GM23248 (cell line): ENCODE measurements around the gene TDRD6. TPM values are rescaled to one million over a fixed set of nuclear protein-coding genes. Genes with fewer than 3 reads are reported as not detected.
A peak's percentile ranks its signal among the peaks of the same experiment; 100 is the strongest.
"Not testable (repeated sequence)": the region's sequence is repeated elsewhere in the genome, so short reads cannot be mapped to it uniquely, and the experiment has no call there.

ENCODE experiments used
- DNase-seq: peaks from one replicate; pipeline ENCODE4 v3.0.0-alpha.2; 2015
- H2AFZ ChIP-seq: fragments of 200-600 bp; sonication (generic); 2 replicates; pipeline ENCODE4 v1.6.1; 2016; ENCODE audit warnings: antibody characterized with exemption
- H3F3A ChIP-seq: fragments of 200-600 bp; sonication (generic); 2 replicates; pipeline ENCODE4 v1.6.1; 2016; ENCODE audit warnings: mild to moderate bottlenecking, antibody characterized with exemption, mixed run types; ENCODE audit not compliant: insufficient read depth
- H3K27ac ChIP-seq: fragments of 200-600 bp; sonication (generic); 2 replicates; pipeline ENCODE4 v1.5.1; 2016; ENCODE audit warnings: mild to moderate bottlenecking
- H3K27me3 ChIP-seq: fragments of 200-600 bp; sonication (generic); replicated peaks from 2 replicates; pipeline ENCODE4 v1.6.1; 2016; ENCODE audit warnings: mild to moderate bottlenecking; ENCODE audit not compliant: insufficient read depth
- H3K36me3 ChIP-seq: fragments of 200-600 bp; sonication (generic); 2 replicates; pipeline ENCODE4 v1.6.1; 2016; ENCODE audit warnings: low read depth, mild to moderate bottlenecking
- H3K4me1 ChIP-seq: fragments of 200-600 bp; sonication (generic); 2 replicates; pipeline ENCODE4 v1.6.1; 2016; ENCODE audit warnings: mild to moderate bottlenecking; ENCODE audit not compliant: insufficient read depth
- H3K4me2 ChIP-seq: fragments of 200-600 bp; sonication (generic); one replicate; pipeline ENCODE4 v1.6.1; 2016; ENCODE audit warnings: mild to moderate bottlenecking; ENCODE audit not compliant: unreplicated experiment
- H3K4me3 ChIP-seq: fragments of 200-600 bp; sonication (generic); 2 replicates; pipeline ENCODE4 v1.5.1; 2016; ENCODE audit warnings: mild to moderate bottlenecking
- H3K79me2 ChIP-seq: fragments of 200-600 bp; sonication (generic); 2 replicates; pipeline ENCODE4 v1.6.1; 2016; ENCODE audit warnings: mild to moderate bottlenecking; ENCODE audit not compliant: insufficient read depth
- H3K9ac ChIP-seq: fragments of 200-600 bp; sonication (generic); 2 replicates; pipeline ENCODE4 v1.6.1; 2016; ENCODE audit warnings: mild to moderate bottlenecking
- H3K9me2 ChIP-seq: fragments of 200-600 bp; sonication (generic); 2 replicates; pipeline ENCODE4 v1.6.1; 2016; ENCODE audit warnings: mixed run types, mild to moderate bottlenecking, moderate library complexity; ENCODE audit not compliant: insufficient read depth
- H3K9me3 ChIP-seq: fragments of 200-600 bp; sonication (generic); one replicate; pipeline ENCODE4 v1.6.1; 2017; ENCODE audit warnings: low read depth
- H4K20me1 ChIP-seq: fragments of 200-600 bp; sonication (generic); 2 replicates; pipeline ENCODE4 v1.6.0; 2016; ENCODE audit not compliant: insufficient read depth
- EZH2 ChIP-seq: fragments of 200-600 bp; sonication (generic); IDR thresholded peaks from 2 replicates; pipeline ENCODE4 v1.6.1; 2018; ENCODE audit warnings: antibody characterized with exemption, mild to moderate bottlenecking; ENCODE audit not compliant: insufficient read depth, poor library complexity, severe bottlenecking
- EZH2phosphoT487 ChIP-seq: fragments of 200-600 bp; sonication (generic); IDR thresholded peaks from 2 replicates; pipeline ENCODE4 v1.6.1; 2018; ENCODE audit warnings: antibody characterized with exemption, moderate library complexity, mild to moderate bottlenecking, low read depth; ENCODE audit not compliant: insufficient read depth
- WGBS, 2 experiments: methylation state at CpG; one replicate each; pipeline ENCODE4 v1.1.6; 2015 to 2017; ENCODE audit warnings: low lambda C conversion rate in 2 of 2, low coverage in 1 of 2; ENCODE audit errors: missing lambda C conversion rate in 2 of 2; 5-methylcytosine and 5-hydroxymethylcytosine counted together
- in situ Hi-C: fragments of 300-500 bp; cut with MboI; formaldehyde crosslinking; loops from 2 replicates; pipeline ENCODE4 v1.15.0; 2020
- polyA plus RNA-seq: library from polyadenylated mRNA; unstranded; fragments of >200 nt; fragmentation: Nextera tagmentation; extraction: Ambion mirVana; gene quantifications from 2 replicates; pipeline ENCODE4 v1.2.1, GENCODE V29; 2016
- total RNA-seq: library from RNA; depleted of rRNA; stranded (reverse); fragments of >200 nt; shearing (Covaris generic); gene quantifications from 2 replicates; pipeline ENCODE4 v1.2.3, GENCODE V29; 2014

The TDRD6 gene
- total and polyA plus RNA-seq, 2 experiments from 2014 or later, result not detected

DNA sequence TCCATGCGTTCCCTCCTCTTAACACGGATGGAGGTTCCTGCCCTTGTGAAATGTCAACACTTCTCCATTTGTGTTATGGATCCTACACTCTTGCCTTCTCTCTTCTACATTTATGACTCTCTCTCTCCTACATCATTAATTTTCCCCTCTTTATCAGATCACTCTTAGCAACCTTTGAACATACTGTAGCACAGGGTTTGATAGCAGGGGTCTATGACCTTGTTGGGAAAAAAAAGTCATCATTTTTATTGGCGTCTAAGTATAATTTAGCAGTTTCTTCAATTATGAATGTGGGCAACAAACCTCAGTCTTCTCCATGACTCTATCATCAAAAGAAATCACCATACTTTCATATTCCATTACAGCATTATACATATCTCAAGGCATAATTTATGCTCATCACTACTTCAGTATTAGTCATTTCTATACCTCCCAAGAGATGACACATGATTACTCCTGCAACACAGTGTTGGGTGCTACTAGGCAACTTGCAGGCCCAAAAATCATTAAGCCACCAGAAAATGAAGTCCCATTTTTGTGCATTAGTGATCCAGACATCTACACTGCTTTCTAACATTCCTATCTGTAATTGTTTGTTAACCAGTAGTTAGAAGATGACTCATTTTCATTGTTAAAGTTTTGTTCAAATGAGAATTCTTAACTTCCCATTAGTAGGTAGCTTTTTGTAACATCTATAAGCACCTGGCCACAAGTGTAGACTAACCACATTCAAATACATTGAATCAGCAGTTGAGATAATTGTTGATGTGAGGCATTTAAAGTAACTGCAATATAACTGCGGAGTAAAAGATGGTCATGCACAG, 44.5 kb upstream of the TDRD6 start:
- Histone ChIP-seq H3F3A (no peaks in the 10 kb centered on the region), H3K27me3 (no peaks in the 10 kb centered on the region), H3K79me2 (no peaks in the 10 kb centered on the region), H3K4me2 (no peak overlapping the region), H4K20me1 (no peaks in the 10 kb centered on the region), H3K27ac (no peak overlapping the region), H3K9me3 (no peaks in the 10 kb centered on the region), H3K4me3 (no peak overlapping the region), H3K4me1 (no peaks in the 10 kb centered on the region), H3K36me3 (no peaks in the 10 kb centered on the region), H3K9ac (no peak overlapping the region), H3K9me2 (no peaks in the 10 kb centered on the region), H2AFZ (no peak overlapping the region)
- DNase-seq, result peak; percentile 8
- TF ChIP-seq EZH2, result no peak
- no peak for TF ChIP-seq EZH2phosphoT487
- in situ Hi-C loops, result no loop called here
- 83 to 85% methylated on average over 4 of the region's 4 CpGs for WGBS, 2 experiments

- no peaks in the 10 kb centered on the region for H3K9me2 ChIP-seq
- H3K27ac ChIP-seq, result no peak overlapping the region
- H3F3A ChIP-seq, result no peaks in the 10 kb centered on the region
- no peaks in the 10 kb centered on the region for H3K27me3 ChIP-seq
- DNase-seq, result no peak
- in situ Hi-C loops, result no loop called here
- no peak overlapping the region for H3K9ac ChIP-seq
- H3K4me3 ChIP-seq, result no peak overlapping the region
- H3K79me2 ChIP-seq, result no peaks in the 10 kb centered on the region
- H3K4me1 ChIP-seq, result no peaks in the 10 kb centered on the region
- 94 to 96% methylated on average over 1 of the region's 1 CpG for WGBS, 2 experiments
- H3K36me3 ChIP-seq, result no peaks in the 10 kb centered on the region
- no peak overlapping the region for H2AFZ ChIP-seq
- TF ChIP-seq EZH2, result no peak
- TF ChIP-seq EZH2phosphoT487, result no peak
- no peaks in the 10 kb centered on the region for H3K9me3 ChIP-seq
- H3K4me2 ChIP-seq, result no peak overlapping the region
- no peaks in the 10 kb centered on the region for H4K20me1 ChIP-seq
These were observed 42.4 kb upstream of the TDRD6 start for GRCh38 chr6:46645265-46645664.

DNA sequence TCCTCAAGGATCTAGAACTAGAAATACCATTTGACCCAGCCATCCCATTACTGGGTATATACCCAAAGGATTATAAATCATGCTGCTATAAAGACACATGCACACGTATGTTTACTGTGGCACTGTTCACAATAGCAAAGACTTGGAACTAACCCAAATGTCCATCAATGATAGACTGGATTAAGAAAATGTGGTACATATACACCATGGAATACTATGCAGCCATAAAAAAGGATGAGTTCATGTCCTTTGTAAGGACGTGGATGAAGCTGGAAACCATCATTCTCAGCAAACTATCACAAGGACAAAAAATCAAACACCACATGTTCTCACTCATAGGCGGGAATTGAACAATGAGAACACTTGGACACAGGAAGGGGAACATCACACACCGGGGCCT, 39.6 kb upstream of the TDRD6 start:
- 58 to 72% methylated on average over 3 of the region's 4 CpGs for WGBS, 2 experiments
- in situ Hi-C loops, H3K4me3 ChIP-seq: not testable (repeated sequence)

DNA sequence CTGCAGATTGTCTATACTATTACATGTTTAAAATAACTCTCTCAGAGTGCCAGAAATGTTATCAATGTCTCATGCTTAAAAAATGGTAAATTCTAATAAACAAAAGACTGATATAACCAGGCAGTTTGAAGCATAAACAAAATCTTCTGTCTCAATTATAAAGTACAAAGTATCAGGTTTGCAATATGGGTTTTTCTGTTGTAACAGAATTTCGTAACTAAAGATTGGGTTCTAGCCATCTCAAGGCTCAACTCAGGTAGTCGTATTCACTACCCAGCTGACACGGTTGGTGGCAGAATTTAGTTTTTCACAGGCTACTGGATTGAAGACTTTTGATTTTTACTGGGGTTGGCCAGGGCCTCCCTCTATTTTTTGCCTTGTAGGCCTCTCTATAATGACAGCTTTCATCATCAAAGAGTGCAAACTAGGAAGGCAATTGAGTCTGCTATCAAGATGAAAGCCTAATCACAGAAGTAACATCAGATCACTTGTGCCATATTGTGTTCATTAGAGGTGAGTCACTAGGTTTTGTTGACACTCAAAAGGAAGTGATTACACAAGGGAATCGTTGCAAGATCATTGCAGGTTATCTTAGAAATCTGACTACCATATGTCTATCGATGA, 38.7 kb upstream of the TDRD6 start:
- TF ChIP-seq EZH2 (no peak), EZH2phosphoT487 (no peak)
- Histone ChIP-seq H4K20me1 (no peaks in the 10 kb centered on the region), H3K4me1 (peaks cover 12% of the 10 kb centered on the region), H3K4me3 (no peak overlapping the region), H3K4me2 (no peak overlapping the region), H3K27ac (no peak overlapping the region), H2AFZ (no peak overlapping the region), H3K79me2 (no peaks in the 10 kb centered on the region), H3K36me3 (no peaks in the 10 kb centered on the region), H3K9ac (no peak overlapping the region), H3K9me3 (no peaks in the 10 kb centered on the region), H3F3A (no peaks in the 10 kb centered on the region), H3K9me2 (no peaks in the 10 kb centered on the region), H3K27me3 (no peaks in the 10 kb centered on the region)
- DNase-seq, result peak; percentile 18
- in situ Hi-C loops, result no loop called here
- 58% methylated on average over 5 of the region's 5 CpGs for WGBS, 2 experiments

More for the DNA sequence above, 39.6 kb upstream of the TDRD6 start:
- not testable (repeated sequence) for H3K9me2 ChIP-seq, H3K36me3 ChIP-seq, H3K27ac ChIP-seq, H2AFZ ChIP-seq, H3K9ac ChIP-seq, DNase-seq, H4K20me1 ChIP-seq, H3K79me2 ChIP-seq, H3K4me1 ChIP-seq, H3K4me2 ChIP-seq, H3F3A ChIP-seq, H3K27me3 ChIP-seq, H3K9me3 ChIP-seq
